AG10803 (cell line): Measurements from ENCODE around the gene FAM120B.
A peak's percentile ranks its signal among the peaks of the same experiment; 100 is the strongest.

Source experiments
- DNase-seq: peaks from one replicate; pipeline ENCODE4 v3.0.0; 2010; ENCODE audit warnings: low read depth
- H3K4me3 ChIP-seq: 2 replicates; pipeline ENCODE4 v1.5.1; 2011; ENCODE audit warnings: mild to moderate bottlenecking, low read length, control low read depth
- CTCF ChIP-seq: conservative IDR thresholded peaks from 2 replicates; pipeline ENCODE4 v1.5.1; 2011; ENCODE audit warnings: mild to moderate bottlenecking, low read length, control low read depth, inconsistent platforms

FAM120B gene

GRCh38 chr6:170448751-170449630 is 142.4 kb downstream of the FAM120B start:
- TF ChIP-seq CTCF: no peak
- no peak overlapping the region for H3K4me3 ChIP-seq
- DNase-seq: peak; percentile 54

GRCh38 chr6:170449835-170450753 is 143.5 kb downstream of the FAM120B start:
- TF ChIP-seq CTCF: no peak
- H3K4me3 ChIP-seq: no peak overlapping the region
- DNase-seq: no peak

GRCh38 chr6:170450916-170451761 is 144.6 kb downstream of the FAM120B start:
- DNase-seq: no peak
- H3K4me3 ChIP-seq: no peak overlapping the region
- TF ChIP-seq CTCF: no peak

GRCh38 chr6:170451762-170452651 is 145.4 kb downstream of the FAM120B start:
- no peak overlapping the region for H3K4me3 ChIP-seq
- no peak for TF ChIP-seq CTCF
- DNase-seq: no peak

- no peak for TF ChIP-seq CTCF
- DNase-seq: no peak
- H3K4me3 ChIP-seq: no peak overlapping the region
These were observed 146.4 kb downstream of the FAM120B start for GRCh38 chr6:170452767-170453545.
